ENCODE results near the gene SLC39A11. TPM values are rescaled to one million over a fixed set of nuclear protein-coding genes. Genes with fewer than 3 reads are reported as not detected.
"Not testable (repeated sequence)": the region's sequence is repeated elsewhere in the genome, so short reads cannot be mapped to it uniquely, and the experiment has no call there.

SLC39A11 gene
- total and polyA plus RNA-seq, 3 donors from 2014 or later = 11.4 to 18.6 (median 18.0) TPM

DNA sequence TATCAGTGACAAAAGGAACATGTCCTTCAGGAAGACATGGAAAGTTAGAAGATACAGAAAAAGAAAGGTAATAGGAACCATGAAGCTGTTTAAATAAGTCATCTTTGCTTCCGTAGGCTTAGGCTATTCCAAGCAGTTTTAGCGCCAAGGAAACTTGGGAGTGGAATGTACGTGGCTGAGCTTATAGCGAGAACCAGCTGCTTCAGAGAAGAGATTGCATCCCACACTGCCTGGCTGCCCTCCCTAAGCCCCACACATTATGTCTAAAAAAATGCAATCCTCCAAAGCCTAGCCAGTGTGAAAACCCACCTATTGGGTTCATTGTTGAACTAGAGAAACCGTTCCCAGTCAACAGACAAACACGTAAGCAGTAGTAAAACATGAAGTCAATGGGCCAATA, 149.9 kb downstream of the SLC39A11 start:
- no peaks in the 10 kb centered on the region for H3K36me3 ChIP-seq (ENCODE audit: low read depth, missing control alignments)
- no peaks in the 10 kb centered on the region for H3K9me3 ChIP-seq
- intact Hi-C loops (cut with DNase I; ENCODE audit: low total_unique reads) = no loop called here
- 87 to 92% methylated on average over 6 of the region's 6 CpGs for WGBS, 2 donors
- DNase-seq = no peak
- no peak overlapping the region for H3K27ac ChIP-seq
- no peaks in the 10 kb centered on the region for H3K27me3 ChIP-seq
- H3K4me1 ChIP-seq = no peaks in the 10 kb centered on the region
- no peak overlapping the region for H3K4me3 ChIP-seq
- TF ChIP-seq POLR2A (IDR thresholded peaks at IDR 0.05) = no peak
- TF ChIP-seq, protein P1, sequence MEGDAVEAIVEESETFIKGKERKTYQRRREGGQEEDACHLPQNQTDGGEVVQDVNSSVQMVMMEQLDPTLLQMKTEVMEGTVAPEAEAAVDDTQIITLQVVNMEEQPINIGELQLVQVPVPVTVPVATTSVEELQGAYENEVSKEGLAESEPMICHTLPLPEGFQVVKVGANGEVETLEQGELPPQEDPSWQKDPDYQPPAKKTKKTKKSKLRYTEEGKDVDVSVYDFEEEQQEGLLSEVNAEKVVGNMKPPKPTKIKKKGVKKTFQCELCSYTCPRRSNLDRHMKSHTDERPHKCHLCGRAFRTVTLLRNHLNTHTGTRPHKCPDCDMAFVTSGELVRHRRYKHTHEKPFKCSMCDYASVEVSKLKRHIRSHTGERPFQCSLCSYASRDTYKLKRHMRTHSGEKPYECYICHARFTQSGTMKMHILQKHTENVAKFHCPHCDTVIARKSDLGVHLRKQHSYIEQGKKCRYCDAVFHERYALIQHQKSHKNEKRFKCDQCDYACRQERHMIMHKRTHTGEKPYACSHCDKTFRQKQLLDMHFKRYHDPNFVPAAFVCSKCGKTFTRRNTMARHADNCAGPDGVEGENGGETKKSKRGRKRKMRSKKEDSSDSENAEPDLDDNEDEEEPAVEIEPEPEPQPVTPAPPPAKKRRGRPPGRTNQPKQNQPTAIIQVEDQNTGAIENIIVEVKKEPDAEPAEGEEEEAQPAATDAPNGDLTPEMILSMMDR (IDR thresholded peaks at IDR 0.05) = no peak

DNA sequence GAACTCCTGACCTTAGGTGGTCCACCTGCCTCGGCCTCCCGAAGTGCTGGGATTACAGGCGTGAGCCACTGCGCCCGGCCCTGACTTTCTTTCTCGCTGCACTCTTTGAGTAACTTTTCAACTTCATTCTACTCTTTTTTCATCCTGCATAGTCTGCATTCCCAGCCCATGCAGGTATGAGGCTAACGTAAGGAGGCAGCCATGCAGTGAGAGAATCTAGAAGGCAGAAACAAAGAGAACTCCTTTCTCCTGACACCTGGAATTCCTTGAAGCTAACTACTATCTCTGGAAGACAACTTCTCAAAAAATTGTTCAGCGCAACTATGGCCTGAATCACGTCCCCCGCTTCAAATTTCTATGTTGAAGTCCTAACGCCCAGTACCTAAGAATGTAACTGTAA, 152.0 kb downstream of the SLC39A11 start:
- WGBS, 2 donors = 94 to 95% methylated on average over 11 of the region's 11 CpGs
- no peak for DNase-seq
- Histone ChIP-seq H3K9me3 (no peaks in the 10 kb centered on the region), H3K4me1 (no peaks in the 10 kb centered on the region), H3K27ac (no peak overlapping the region), H3K4me3 (no peak overlapping the region), H3K27me3 (no peaks in the 10 kb centered on the region), H3K36me3 (ENCODE audit: low read depth, missing control alignments) (no peaks in the 10 kb centered on the region)
- TF ChIP-seq, protein P1 (IDR thresholded peaks at IDR 0.05) = no peak
- no peak for TF ChIP-seq POLR2A (IDR thresholded peaks at IDR 0.05)
- intact Hi-C loops (cut with DNase I; ENCODE audit: low total_unique reads) = no loop called here

DNA sequence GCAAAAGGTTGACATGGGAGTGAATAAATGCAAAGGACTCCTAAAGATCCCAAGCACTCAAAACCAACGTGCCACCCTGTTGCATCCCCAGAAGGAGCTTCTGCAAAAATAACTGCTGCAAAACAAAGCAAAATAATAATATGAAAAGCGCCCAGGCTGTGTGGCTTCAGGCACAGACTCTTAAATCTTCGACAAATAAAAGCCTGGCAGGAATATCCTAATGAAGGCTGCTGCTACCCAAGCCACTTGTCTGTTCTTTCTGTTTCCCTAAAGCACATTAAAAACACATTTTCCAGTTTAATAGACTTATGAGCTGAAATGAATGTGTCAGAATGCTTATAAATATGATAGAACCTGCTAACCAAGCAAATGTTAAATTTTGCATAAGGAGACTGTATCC, 154.0 kb downstream of the SLC39A11 start:
- Histone ChIP-seq H3K4me3 (no peak overlapping the region), H3K4me1 (no peaks in the 10 kb centered on the region), H3K27me3 (no peaks in the 10 kb centered on the region), H3K27ac (no peak overlapping the region), H3K9me3 (no peaks in the 10 kb centered on the region), H3K36me3 (ENCODE audit: low read depth, missing control alignments) (no peaks in the 10 kb centered on the region)
- TF ChIP-seq POLR2A (IDR thresholded peaks at IDR 0.05) = no peak
- TF ChIP-seq, protein P1 (IDR thresholded peaks at IDR 0.05) = no peak
- DNase-seq = no peak
- intact Hi-C loops (cut with DNase I; ENCODE audit: low total_unique reads) = no loop called here
- 80 to 86% methylated on average over 3 of the region's 3 CpGs for WGBS, 2 donors

DNA sequence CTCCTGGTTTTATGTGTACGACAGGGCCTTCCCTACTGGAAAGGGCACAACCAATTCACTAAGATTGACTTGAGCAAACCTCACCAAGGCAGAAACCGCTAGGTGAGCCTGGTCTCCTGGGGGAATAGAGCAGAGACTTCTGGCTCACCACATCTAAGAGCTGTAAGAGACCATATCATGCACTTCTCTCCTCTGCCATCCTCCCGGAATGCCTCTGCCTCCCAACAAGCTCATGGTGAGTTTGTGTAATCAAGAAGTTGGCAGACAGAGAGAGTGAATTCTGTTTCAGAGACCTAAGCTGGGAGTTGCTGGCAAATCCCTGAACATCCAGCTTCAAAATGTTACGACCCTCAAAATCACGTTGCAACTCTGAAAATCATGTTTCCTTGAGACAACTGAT, 154.8 kb downstream of the SLC39A11 start:
- intact Hi-C loops (cut with DNase I; ENCODE audit: low total_unique reads) = no loop called here
- Histone ChIP-seq H3K36me3 (ENCODE audit: low read depth, missing control alignments) (no peaks in the 10 kb centered on the region), H3K4me1 (no peaks in the 10 kb centered on the region), H3K9me3 (no peaks in the 10 kb centered on the region), H3K27me3 (no peaks in the 10 kb centered on the region), H3K27ac (no peak overlapping the region), H3K4me3 (no peak overlapping the region)
- TF ChIP-seq POLR2A (IDR thresholded peaks at IDR 0.05) = no peak
- TF ChIP-seq, protein P1 (IDR thresholded peaks at IDR 0.05) = no peak
- no peak for DNase-seq
- WGBS, 2 donors = 69 to 79% methylated on average over 5 of the region's 5 CpGs

DNA sequence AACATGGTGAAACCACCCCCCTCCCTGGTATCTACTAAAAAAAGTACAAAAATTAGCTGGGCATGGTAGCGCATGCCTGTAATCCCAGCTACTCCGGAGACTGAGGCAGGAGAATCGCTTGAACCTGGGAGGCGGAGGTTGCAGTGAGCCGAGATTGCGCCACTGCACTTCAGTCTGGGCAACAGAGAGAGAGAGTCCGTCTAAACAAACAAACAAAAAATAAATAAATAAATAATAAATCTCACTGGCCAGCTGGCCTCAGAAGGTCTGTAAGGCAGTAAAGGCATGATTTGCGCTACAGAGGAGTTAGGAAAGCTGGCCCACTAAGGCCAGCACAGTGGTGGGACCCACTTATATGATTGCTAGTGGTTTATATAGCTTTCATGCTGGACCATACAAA, 155.2 kb downstream of the SLC39A11 start:
- H3K4me1 ChIP-seq; H3K9me3 ChIP-seq; H3K27me3 ChIP-seq; H3K27ac ChIP-seq; H3K4me3 ChIP-seq; intact Hi-C loops (cut with DNase I; ENCODE audit: low total_unique reads); H3K36me3 ChIP-seq (ENCODE audit: low read depth, missing control alignments); DNase-seq: not testable (repeated sequence)
- WGBS, 2 donors = 89% methylated on average over 8 of the region's 8 CpGs

All from testis (tissue), 3 donors.